Activated CD4-positive, alpha-beta memory T cell treated with anti-CD3 and anti-CD28 coated beads for 36 hours (primary cell): ENCODE measurements around the gene PLA2G4D. TPM values are rescaled to one million over a fixed set of nuclear protein-coding genes. Genes with fewer than 3 reads are reported as not detected.

Experiments used
- CTCF ChIA-PET: fragments of 350-600 bp; sonication (Branson Sonifier 250); formaldehyde crosslinking; loops from one replicate; lab custom pipeline; 2021; ENCODE audit warnings: antibody characterized with exemption, inconsistent platforms; lab: Charles Lee
- POLR2A ChIA-PET: fragments of 350-600 bp; sonication (Branson Sonifier 250); formaldehyde crosslinking; loops from one replicate; lab custom pipeline; 2021; ENCODE audit warnings: antibody characterized with exemption; lab: Charles Lee
- DNase-seq: peaks from one replicate; pipeline ENCODE4 v3.0.0-alpha.2; 2020
- H3K27ac Mint-ChIP-seq: one replicate; pipeline ENCODE4 v1.8.0; 2021; ENCODE audit warnings: mixed read lengths
- H3K27me3 Mint-ChIP-seq: one replicate; pipeline ENCODE4 v1.8.0; 2021; ENCODE audit warnings: mixed read lengths
- H3K36me3 Mint-ChIP-seq: one replicate; pipeline ENCODE4 v1.8.0; 2021; ENCODE audit warnings: mixed read lengths
- H3K4me1 Mint-ChIP-seq: one replicate; pipeline ENCODE4 v1.8.0; 2021; ENCODE audit warnings: low read depth, mixed read lengths
- H3K4me3 Mint-ChIP-seq: one replicate; pipeline ENCODE4 v1.8.0; 2021; ENCODE audit warnings: mild to moderate bottlenecking, mixed read lengths
- H3K9me3 Mint-ChIP-seq: one replicate; pipeline ENCODE4 v1.8.0; 2021; ENCODE audit warnings: mixed read lengths
- intact Hi-C: fragments of 100-400 bp; cut with micrococcal nuclease; formaldehyde crosslinking; loops from one replicate; pipeline ENCODE4 v1.15.1; 2023
- total RNA-seq, 2 experiments: library from RNA; stranded (reverse); gene quantifications; one replicate each; pipeline ENCODE4 v1.2.3, GENCODE V29; 2021

Gene PLA2G4D
- total RNA-seq, 2 experiments from 2014 or later = not detected

DNA sequence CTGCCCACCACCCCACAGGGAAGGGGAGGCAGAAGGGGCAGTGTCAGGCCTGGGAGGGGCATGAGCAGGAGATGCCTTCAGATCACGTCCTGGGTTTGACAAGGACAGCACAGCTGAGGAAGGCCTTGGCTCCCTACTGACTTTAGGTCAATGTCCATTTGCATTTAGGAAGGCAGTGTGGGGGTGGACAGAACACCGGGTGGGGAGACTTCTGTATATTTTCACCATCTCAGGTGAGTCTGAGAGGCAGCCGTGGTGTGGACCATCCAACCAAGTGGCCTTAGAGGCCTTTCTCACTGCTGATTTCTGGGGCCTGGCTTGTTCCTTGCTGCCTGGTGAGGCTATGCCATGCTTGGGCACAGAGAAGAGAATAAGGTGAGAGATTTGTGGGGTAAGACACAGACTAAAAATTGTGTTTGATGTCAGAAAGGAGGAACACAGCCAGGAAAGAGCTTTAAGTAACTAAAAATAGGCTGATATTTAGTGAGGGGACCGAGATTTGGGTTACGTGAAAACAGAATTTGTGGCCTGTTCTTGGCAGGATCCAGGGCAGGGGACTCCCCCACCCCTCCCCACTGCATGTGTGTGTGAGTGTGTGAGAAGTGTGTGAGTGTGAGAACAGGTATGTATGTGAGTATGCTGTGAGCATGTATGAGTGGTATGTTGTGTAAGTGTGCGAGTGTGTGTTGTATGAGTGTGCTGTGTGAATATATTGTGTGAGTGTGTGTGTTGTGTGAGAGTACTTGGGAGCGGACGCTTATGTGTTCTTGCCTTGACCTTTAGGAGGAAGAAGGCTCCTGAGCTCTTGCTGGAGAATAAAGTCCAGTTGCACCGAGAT is 61.8 kb downstream of the PLA2G4D start:
- Mint-ChIP-seq H3K36me3 (no peaks in the 10 kb centered on the region), H3K9me3 (peaks cover 4% of the 10 kb centered on the region), H3K27ac (no peak overlapping the region), H3K27me3 (peaks cover 1% of the 10 kb centered on the region), H3K4me1 (peaks cover 14% of the 10 kb centered on the region), H3K4me3 (no peak overlapping the region)
- intact Hi-C loops = no loop called here
- DNase-seq = no peak
- CTCF ChIA-PET = no interaction called here
- POLR2A ChIA-PET = no interaction called here

DNA sequence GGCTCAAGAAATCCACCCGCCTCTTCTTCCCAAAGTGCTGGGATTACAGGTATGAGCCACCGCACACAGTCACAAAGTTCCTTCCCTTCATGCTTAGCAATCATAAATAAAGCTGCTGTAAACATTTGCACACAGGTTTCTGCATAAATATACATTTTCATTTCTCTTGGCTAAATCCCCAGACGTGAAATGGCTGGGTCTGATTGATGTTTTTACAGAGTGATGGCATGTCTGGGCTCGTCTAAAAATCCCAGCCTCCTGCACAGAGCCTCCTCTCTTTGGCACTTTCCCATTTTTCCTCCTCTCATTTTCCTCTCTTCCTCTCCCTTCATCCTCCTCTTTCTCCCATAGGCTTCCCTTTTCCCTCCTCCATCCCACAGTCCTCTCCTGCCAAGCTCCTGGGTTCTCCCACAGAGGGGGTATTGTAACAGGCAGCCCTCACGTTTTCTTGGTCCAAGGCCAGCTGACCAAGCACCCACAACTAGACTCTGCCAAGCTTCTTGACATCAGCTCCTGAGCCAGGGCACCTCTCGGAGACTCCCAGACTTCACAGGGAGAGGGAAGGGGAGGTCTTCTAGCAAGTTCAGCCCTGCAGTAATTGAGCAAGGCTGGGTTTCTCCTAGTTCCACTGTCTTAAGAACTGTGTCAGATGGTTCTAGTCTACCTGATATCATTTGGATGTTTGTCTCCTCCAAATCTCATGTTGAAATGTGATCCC is 63.0 kb downstream of the PLA2G4D start:
- no peak for DNase-seq
- Mint-ChIP-seq H3K27ac (no peak overlapping the region), H3K4me3 (no peak overlapping the region), H3K4me1 (peaks cover 14% of the 10 kb centered on the region), H3K27me3 (peaks cover 4% of the 10 kb centered on the region), H3K9me3 (peaks cover 4% of the 10 kb centered on the region), H3K36me3 (no peaks in the 10 kb centered on the region)
- ChIA-PET CTCF (no interaction called here), POLR2A (no interaction called here)
- intact Hi-C loops = no loop called here

DNA sequence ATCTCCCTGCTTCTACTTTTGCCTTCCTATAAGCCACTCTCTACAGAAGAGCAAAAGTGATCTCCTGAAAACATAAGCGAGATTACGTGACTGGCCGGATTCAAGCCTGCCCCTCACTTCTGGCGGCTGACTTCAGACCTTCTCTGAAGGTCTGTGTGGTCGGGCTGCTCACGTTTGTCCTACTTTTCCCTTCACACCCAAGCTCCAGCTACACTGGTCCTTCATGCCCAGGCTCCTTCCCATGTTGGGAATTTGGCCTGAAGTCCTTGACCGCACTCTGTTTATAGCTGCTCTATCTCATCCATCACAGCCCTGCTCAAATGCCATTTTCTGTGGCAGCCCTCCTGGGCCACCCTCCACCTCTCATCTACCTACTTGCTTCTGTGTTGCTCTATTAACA is 66.8 kb downstream of the PLA2G4D start:
- Mint-ChIP-seq H3K27ac (no peak overlapping the region), H3K27me3 (peaks cover 4% of the 10 kb centered on the region), H3K9me3 (peaks cover 4% of the 10 kb centered on the region), H3K4me3 (no peak overlapping the region), H3K36me3 (no peaks in the 10 kb centered on the region), H3K4me1 (no peaks in the 10 kb centered on the region)
- DNase-seq = no peak
- ChIA-PET POLR2A (interaction anchor here (0.8 kb wide), 1 partner anchor 91 kb away, joined by 4 read pairs; no protein-coding TSS in a partner anchor), CTCF (interaction anchor here (2.3 kb wide), 1 partner anchor 57 kb away, joined by 8 read pairs; no protein-coding TSS in a partner anchor)
- intact Hi-C loops = no loop called here

DNA sequence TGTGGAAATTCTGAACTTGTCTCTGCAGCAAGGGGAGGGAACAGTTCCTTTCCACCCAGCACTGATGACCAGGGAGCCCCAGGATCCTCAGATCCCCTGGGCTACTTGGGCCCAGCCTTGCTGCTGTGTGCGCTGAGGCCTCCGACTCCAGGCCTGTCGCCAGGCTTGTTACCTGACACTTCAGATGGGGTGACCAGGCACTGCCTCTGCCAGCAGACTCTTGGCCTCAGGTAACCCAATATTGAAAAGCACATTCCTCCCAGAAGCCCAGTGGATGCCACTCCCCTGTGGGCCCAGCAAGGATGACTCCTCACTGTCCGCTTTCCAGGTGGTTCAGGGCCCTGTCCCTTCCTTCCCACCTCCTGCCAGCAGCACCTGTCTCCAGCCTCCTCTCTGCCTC is 70.1 kb downstream of the PLA2G4D start:
- H3K4me3 Mint-ChIP-seq = no peak overlapping the region
- H3K27ac Mint-ChIP-seq = no peak overlapping the region
- no peaks in the 10 kb centered on the region for H3K36me3 Mint-ChIP-seq
- no peak for DNase-seq
- H3K4me1 Mint-ChIP-seq = no peaks in the 10 kb centered on the region
- H3K9me3 Mint-ChIP-seq = no peaks in the 10 kb centered on the region
- intact Hi-C loops = no loop called here
- POLR2A ChIA-PET = no interaction called here
- peaks cover 4% of the 10 kb centered on the region for H3K27me3 Mint-ChIP-seq
- CTCF ChIA-PET = no interaction called here

DNA sequence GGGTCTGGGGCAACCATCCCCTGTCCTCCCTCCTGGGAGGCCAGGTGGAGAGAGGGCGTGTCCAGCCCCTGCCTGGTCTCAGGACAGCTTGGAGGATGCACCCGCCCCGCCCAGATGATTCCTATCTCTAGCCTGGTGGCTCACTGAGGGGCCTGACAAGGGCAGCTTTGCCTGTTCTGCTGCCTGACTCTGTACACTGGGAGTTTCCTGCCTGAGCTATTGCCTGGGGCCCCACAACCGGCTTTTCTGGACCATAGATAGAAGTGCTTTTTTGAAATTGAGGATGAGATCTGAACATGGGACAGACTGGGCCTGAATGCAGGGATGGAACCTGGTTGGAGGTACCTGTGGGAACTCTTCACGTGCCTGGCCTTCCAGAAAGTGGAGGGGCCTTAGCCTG is 72.8 kb downstream of the PLA2G4D start:
- no peak overlapping the region for H3K27ac Mint-ChIP-seq
- CTCF ChIA-PET = no interaction called here
- no peak for DNase-seq

DNA sequence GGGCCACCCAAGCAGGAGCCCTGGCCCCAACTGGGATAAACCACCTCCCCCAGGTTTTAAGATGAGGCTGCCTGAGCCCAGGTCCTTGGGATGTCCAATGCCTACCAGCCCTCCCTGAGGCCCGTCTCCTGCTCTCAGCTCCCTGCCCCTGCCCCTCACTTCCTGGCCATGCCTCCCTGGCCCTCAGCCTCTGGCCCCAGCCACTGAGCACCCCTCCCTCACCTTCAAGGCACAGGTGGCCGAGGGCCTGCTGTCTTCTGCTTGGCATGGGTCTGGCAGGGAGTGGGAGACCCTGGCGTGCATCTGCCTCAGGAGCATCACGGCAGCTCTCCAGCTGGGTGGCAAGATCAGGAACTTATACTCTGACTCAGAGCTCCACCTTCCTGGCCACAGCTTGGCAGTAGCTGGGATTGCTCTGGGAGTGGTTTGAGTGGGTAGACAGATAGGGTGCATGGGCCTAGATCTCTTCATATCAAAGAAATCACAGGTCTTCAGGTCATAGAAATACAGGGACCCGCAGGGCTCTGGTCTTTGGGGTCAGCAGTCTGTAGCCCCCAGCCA is 73.6 kb downstream of the PLA2G4D start, which contains the start of gene PLA2G4E:
Gene PLA2G4E, minus strand, starts transcription at position 330 of the 561 bp plus-strand sequence. Its CDS starts 12 bp downstream, at position 318.
- ChIA-PET POLR2A (no interaction called here), CTCF (interaction anchor here (1.5 kb wide), 1 partner anchor 118 kb away, joined by 4 read pairs; no protein-coding TSS in a partner anchor)
- Mint-ChIP-seq H3K36me3 (no peaks in the 10 kb centered on the region), H3K27ac (no peak within 1 kb of the TSS), H3K9me3 (no peaks in the 10 kb centered on the region), H3K27me3 (peaks cover 1% of the 10 kb centered on the region), H3K4me3 (no peak within 1 kb of the TSS), H3K4me1 (no peaks in the 10 kb centered on the region)
- DNase-seq = no peak
- intact Hi-C loops = no loop called here

More for the DNA sequence above, 72.8 kb downstream of the PLA2G4D start:
- H3K9me3 Mint-ChIP-seq = no peaks in the 10 kb centered on the region
- H3K27me3 Mint-ChIP-seq = peaks cover 1% of the 10 kb centered on the region
- H3K4me3 Mint-ChIP-seq = no peak overlapping the region
- intact Hi-C loops = no loop called here
- POLR2A ChIA-PET = no interaction called here
- no peaks in the 10 kb centered on the region for H3K36me3 Mint-ChIP-seq
- H3K4me1 Mint-ChIP-seq = no peaks in the 10 kb centered on the region

DNA sequence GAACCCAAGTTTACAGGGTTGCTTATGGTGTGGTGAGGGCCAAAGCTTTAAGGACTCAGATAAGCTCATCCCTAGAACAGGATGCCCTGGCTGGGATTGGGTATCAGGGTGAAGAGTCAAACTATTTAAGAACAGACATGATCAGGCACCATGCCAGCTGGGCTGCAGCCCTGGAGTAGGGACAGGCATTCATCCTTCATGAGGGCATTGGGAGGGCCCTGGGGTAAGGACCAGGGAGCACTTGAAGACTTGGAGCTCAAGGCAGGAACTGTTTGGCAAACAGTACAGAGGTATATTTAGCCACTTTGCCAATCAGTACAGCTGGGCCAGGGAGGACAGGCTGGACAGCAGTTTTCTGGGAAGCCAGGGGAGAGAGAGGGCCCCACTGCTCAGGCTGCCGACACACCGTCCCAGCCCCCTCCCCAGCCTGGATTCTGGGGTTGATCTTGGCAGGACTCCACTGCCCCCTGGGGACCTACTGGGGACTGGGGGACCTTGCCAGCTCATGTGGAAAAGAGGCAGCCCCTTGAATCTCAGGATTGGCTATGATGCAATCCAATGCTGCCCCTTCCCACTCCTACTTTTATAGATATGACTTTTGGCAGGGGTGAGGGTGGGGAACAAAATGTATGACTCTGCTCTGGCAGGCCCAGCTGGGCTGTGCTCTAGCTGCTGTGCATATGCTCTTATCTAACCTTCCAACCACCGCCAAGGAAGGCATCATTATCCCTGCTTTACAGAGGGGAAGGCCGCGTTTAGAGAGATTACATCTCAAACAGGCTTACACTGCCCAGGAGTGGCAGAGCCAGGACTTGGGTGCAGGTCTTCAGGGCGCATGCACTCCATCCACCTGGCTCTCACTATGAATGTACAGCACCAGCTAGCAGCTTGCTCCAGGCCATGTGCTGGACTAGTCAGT is 75.8 kb downstream of the PLA2G4D start:
- H3K27ac Mint-ChIP-seq = no peak overlapping the region
- intact Hi-C loops = no loop called here
- peaks cover 1% of the 10 kb centered on the region for H3K27me3 Mint-ChIP-seq
- no peak for DNase-seq
- H3K4me3 Mint-ChIP-seq = no peak overlapping the region
- CTCF ChIA-PET = no interaction called here
- no peaks in the 10 kb centered on the region for H3K36me3 Mint-ChIP-seq
- H3K4me1 Mint-ChIP-seq = no peaks in the 10 kb centered on the region
- POLR2A ChIA-PET = no interaction called here
- H3K9me3 Mint-ChIP-seq = no peaks in the 10 kb centered on the region

Other genes with a start within 250 kb of the PLA2G4D start
- 1 to 10 TPM in 1 of 2 experiments, under 1 TPM in 1; 0.88 to 1.6 TPM for gene SPTBN5, start 200.5 kb downstream of the PLA2G4D start, total RNA-seq
- 10 to 100 TPM; 43.6 to 45.0 TPM for gene EHD4, start 122.0 kb downstream of the PLA2G4D start, total RNA-seq
- not detected for gene PLA2G4E, start 73.5 kb downstream of the PLA2G4D start, total RNA-seq
- gene PLA2G4F, start 62.1 kb upstream of the PLA2G4D start, total RNA-seq = not detected
- 10 to 100 TPM; 52.6 to 57.8 TPM for gene VPS39, start 113.7 kb upstream of the PLA2G4D start, total RNA-seq
- gene GANC, start 178.6 kb upstream of the PLA2G4D start, total RNA-seq = 10 to 100 TPM; 23.5 to 26.1 TPM
- gene TMEM87A, start 178.9 kb upstream of the PLA2G4D start, total RNA-seq = 10 to 100 TPM; 26.1 to 28.7 TPM